Activated CD4-positive, alpha-beta T cell treated with anti-CD3 and anti-CD28 coated beads for 4 hours (primary cell): Measurements from ENCODE around the gene STRN.
"Not testable (repeated sequence)": the region's sequence is repeated elsewhere in the genome, so short reads cannot be mapped to it uniquely, and the experiment has no call there.

ENCODE experiments used
- DNase-seq, 2 donors: peaks; one replicate each; pipeline ENCODE4 v3.0.0-alpha.2; 2020

The STRN gene

DNA sequence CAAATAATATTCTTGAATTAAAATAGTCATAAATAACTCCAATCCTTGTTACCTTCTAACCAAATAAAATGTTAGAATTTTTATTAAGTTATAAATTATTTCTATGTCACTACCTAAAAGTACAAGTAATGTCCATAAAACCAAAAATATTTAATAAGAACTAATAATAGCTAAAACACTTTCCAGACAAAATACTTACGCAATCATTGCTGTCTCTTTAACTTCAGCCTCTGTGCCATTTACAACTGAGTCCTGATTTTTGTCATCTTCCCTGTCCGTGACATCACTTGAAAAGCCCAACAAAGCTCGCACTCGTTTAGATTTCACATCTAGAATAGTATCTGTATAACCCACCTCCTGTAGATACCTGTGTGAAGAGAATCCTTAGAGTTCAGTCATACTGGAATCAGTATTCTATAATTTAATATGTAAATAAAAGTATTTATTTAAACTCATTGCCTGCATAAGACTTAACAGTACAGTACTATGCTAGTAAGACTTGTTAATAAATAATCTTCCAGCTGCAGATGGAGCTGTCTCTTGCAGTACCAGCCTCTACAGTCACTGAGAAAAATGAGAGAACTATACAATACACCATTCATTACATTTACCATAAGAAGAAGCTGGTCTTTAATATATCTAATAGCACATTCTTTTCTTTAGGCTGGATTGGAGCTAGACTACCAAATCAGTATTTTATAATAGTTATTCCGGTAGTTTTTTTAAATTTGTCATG, 63.8 kb downstream of the STRN start:
- DNase-seq = no peak

DNA sequence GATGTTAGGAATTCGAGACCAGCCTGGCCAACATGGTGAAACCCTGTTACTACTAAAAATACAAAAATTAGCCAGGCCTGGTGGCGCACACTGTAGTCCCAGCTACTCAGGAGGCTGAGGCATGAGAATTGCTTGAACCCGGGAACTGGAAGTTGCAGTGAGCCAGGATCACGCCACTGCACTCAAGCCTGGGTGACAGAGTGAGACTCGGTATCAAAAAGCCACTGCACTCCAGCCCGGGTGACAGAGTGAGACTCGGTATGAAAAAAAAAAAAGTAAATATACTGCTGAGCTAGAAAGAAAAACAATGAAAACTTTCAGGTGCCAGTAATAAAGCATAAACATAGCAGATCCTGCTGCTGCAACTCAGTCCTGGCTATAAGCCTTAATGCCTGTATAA, 73.5 kb downstream of the STRN start:
- no peak for DNase-seq

DNA sequence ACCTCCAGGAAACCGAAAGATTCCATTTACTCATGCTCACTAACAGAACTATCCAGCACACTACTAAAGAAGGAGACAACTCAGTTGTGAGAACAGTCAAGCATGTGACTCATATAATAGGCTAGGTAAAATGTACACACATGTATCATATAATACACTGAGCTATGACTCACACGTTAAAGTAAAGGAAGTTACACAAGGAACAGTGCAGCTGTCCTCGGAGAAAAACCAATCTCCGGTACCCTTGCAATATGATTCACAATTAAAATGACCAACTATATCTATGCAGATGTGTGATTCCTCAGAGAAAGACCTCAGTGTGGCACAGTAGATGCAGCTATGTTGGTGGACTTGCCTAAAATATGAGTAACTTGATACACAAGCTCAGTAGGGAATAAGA, 76.5 kb downstream of the STRN start:
- DNase-seq = no peak

DNA sequence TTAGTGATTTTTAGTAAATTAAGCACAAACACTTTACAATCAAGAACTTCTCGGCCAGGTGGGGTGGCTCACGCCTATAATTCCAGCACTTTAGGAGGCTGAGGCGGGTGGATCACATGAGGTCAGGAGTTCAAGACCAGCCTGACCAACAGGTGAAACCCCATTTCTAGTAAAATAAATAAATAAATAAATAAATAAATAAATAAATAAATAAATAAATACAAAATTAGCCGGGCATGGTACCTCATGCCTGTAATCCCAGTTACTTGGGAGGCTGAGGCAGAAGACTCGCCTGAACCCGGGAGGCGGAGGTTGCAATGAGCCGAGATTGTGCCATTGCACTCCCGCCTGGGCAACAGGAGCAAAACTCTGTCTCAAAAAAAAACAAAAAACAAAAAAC, 79.2 kb downstream of the STRN start:
- DNase-seq = not testable (repeated sequence)

DNA sequence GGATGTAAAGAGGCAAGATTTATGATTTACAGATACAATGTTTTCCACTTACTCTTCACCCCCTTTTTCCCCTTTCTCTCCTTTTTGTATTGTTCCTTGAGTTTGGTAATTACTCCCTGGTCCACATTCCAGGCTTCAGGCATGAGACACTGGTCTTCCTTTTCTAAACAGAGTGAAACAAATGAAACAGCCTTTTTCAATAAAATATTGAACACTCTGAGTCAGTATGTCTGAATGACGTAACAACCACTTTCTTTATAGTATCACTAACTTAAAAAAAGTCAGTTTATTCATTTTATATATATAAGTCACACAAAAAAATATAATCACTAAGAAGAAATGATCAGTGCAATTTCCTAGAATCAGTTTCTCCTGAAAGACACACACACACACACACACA, 79.7 kb downstream of the STRN start:
- no peak for DNase-seq

DNA sequence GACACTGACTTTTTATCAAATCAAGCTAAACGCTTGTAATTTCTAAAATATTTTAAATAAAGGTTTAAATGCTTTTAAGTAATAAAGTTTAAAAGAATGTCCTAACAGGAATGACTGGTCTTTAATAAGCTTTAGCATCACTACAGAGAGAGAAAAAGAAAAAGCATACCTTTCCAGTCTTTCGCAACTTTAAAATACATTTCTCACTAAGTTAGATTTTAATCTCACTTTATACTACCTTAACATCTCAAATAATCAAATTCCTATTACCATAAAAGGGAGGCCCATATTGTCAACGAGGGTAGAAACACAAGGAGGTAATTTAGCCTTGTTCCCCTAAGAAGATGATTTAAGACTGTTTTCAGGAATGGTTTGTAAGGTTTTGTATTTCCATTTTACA, 80.7 kb downstream of the STRN start:
- DNase-seq = no peak

DNA sequence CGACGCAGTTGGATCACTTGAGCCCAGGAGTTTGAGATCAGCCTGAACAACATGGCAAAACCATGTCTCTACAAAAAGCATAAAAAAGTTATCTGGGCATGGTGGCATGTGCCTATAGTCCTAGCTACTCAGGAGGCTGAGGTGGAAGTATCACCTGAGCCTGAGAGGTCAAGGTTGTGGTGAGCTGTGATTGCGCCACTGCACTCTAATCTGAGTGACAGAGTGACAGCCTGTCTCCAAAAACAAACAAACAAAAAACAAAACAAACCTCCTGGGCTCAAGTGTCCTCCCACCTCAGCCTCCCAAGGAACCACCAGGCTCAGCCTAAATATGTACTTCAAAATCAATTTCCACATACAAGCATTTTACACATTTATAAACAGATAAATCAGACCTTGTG, 83.8 kb downstream of the STRN start:
- DNase-seq = no peak

DNA sequence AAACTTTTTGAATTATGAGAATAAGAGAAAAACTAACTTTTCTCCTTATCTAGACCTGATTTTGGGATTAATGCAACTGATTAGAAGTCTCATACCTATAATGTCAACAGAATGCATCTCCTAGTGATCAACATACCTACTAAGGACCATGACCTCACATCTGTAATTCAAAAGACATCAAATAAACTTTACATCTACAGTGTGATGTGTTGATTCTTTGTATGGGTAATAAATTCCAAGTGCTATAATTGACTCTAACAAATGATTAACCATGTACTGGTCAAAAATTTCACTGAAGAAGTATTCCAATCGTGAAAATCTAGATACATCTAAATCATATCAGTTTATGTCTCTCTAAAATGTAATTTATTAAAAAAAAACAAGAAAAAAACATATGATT, 84.5 kb downstream of the STRN start:
- DNase-seq = no peak

DNA sequence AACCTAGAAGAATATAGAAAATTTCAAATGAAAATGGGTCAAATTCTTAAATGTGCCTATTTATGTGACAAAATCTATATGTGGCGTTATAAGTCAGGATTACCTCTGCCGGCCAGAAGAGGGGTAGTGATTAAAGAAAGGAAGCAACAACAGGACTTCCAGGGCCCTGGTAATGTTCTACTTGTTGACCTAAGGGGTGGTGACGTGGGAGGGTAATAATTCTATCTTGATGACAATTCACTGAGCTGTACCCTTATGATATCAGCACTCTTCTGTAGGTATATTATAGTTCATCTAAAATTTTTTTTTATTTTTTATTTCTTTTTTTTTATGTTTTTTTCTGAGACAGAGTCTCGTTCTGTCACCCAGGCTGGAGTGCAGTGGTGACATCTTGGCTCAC, 87.9 kb downstream of the STRN start:
- no peak for DNase-seq

DNA sequence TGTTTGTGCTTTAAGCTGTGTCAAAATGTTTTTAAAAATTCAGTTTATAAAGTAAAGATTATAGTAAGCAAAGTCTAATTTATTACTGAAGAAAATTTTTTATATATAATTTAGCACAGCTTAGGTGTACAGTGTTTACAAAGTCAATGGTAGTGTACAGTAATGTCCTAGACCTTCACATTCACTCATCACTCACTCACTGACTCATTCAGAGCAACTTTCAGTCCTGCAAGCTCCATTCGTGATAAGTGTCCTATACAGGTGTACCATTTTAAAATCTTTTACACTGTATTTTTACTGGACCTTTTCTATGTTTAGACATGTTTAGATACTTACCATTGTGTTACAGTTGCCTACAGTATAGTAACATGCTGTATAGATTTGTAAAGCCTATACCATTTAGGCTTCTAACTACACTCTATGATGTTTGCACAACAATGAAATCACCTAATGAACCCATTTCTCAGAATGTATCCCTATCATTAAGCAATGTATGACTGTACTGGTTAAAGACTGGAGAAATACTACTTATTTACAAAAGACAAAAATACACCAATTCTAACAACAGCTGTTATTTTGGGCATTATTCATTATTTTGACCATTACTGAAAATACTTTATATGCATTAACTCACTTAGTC, 95.1 kb downstream of the STRN start:
- DNase-seq = no peak

DNA sequence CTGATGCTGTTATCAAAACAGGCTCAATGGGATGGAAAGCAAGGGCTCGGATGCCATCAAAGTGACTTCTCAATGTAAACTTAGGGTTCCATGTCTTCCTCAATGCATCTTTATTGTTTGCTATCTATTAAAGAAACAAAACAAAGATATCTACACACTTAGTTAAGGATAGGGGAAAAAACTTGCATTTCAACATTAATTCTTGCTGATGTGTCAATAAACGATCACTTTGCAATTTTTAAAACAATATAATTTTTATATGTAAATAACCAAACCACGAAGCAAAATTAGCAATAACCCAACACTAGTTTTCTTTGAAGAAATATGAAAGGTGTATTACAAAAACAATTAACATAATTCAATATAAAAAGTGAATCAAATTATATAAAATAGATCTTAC, 96.7 kb downstream of the STRN start:
- no peak for DNase-seq

DNA sequence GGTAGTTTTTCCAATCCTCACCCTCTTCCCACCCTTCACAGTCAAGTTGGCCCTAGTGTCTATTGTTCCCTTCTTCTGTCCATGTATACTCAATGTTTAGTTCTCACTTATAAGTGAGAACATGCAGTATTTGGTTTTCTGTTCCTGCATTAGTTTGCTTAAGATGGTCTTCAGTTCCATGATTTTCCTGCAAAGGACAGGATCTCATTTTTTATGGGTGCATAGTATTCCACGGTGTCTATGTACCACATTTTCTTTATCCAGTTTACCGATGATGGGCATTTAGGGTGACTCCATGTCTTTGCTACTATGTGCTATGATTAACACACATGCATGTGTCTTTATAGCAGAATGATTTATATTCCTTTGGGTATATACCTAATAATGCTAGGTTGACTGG, 104.4 kb downstream of the STRN start:
- DNase-seq = no peak

DNA sequence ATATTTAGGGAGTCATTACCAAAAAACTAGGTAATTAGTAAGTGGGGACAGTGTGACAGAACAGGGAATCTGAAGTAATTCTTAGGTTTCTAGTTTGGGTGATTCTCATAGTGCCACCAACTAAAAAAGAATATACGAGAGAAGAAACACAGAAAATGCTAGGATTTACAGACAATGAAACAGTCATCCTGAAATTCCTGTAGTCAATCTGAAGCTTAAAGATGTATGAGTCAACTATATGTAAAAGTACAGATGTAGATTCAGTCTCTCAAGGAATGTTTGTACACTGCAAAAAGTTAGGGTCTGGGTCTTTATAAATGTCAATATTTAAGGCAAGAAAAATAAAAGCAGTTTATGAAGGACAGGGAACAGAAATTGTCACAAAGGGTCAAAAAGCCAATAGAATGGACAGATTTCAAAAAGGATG, 107.0 kb downstream of the STRN start:
- no peak for DNase-seq

DNA sequence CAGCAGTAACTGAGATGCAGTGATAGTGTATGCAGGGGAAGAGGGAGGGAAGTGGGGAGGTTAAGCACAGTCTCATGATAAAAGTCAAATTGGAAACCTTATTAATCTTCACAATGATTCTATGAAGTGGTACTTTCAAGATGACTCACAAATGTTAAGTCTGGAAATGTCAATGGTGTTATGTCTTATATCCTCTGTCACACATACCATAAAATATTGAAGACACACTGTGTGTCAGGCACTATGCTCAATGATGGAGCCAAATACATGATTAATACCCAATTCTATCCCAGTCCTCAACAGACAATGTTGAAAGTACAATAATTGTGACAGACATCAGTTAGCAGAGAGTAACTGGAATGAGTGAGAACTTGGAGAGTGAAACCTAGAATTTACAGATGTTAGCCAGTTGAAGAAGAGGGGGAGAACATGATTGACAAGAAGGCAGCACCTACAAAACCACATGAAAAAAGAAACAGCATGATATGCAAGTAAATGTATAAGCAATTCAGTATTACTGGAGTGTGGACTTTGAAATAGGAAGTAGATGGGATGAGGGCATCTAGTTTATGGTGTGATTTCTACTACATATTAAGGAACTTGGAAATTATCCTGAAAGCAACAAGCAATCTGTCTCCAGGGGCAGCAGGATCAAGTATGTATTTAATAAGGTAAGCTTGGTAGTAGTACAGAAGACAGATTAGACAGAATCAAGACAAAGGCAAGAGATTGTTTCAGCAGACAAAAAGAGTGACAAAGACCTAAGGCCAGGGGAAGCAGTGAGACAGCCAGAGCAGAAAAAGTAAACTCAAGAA, 107.6 kb downstream of the STRN start:
- no peak for DNase-seq

DNA sequence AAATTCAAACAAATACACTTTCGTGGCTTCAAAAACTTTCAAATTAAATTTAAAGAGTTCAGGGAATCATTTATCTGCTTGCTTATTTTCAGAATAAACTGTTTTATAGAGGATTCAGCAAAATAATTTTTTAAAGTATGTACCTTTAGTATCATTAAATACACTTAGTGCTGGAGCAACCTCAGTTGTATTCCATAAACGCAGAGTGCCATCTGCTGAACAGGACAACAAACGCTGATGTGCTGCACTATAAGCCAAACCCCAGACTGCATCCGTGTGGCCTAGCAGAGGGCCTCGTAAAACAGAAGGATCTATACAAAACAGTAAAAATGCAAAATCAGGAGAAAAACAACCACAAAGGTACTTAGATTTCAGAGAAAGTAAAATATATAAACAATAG, 108.6 kb downstream of the STRN start:
- no peak for DNase-seq

DNA sequence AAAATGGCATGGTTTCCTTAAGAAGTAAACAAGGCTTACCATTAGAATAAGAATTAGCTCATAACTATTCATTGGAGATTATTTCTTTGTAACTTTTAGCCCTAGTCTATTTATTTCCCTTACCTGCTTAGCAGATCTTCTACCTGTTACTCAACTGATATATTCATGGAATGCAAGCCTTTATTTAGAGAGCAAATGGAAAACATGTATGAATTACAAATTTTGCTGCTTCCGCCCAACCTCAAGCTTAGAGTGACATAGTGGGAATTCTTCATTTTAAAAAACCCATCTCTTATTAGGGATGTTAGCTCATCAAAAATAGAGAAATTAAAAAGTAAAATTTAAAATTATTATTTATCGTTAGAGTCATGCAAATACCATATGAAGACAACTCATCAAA, 110.9 kb downstream of the STRN start:
- no peak for DNase-seq

DNA sequence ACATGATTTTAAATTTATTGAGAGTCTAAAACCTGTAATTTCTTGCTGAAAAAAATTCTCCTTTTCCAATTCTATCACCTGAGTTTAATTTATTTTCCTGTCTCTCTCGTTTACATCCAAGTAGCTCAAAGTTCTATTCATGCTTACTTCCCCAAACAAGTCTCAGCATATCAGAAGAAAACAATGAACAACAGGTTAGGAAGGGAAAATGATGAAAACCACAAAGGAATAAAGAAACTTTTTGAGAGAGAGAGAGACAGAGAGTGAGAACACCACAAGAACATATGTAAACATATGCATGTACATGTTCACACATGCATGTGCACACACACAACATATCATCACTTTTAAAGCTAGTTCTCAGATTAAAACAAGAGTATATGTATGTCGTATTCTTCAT, 112.1 kb downstream of the STRN start:
- no peak for DNase-seq

DNA sequence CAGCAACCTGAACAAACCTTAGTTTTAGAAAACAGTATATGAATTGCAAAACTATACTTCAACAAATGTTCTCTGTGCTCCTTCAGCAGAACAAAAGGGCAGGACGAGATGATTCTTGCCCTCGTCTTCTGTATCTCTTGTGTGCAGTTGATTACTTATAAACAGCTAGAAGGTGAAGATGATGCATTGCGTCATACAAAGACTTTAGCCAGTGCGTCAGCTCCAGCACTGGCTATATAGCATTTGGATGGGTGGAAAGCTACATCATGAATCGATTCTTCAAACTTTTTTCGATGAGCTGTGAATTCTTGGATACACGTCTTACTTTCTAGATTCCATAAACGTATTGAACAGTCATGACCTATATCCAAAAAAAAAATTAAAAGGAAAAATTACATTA, 117.1 kb downstream of the STRN start:
- no peak for DNase-seq

DNA sequence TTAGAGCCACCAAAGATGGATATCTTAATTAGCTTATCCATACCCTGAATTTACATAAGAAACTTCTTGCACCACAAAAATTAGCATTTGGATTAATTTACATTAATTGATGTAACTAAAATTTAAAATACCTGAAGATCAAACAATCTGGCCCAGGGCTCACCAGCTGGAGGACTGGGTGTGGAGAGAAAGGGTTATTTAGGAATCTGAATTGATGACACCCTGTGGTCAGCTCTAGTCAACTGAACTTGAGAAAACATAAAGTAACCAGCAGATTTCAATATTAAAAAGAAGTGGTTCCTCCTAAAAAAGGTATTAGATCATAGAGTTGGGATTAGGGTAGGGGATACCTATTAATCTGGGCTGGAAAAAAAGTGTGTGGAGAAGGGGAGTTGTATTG, 122.5 kb downstream of the STRN start:
- DNase-seq = no peak

DNA sequence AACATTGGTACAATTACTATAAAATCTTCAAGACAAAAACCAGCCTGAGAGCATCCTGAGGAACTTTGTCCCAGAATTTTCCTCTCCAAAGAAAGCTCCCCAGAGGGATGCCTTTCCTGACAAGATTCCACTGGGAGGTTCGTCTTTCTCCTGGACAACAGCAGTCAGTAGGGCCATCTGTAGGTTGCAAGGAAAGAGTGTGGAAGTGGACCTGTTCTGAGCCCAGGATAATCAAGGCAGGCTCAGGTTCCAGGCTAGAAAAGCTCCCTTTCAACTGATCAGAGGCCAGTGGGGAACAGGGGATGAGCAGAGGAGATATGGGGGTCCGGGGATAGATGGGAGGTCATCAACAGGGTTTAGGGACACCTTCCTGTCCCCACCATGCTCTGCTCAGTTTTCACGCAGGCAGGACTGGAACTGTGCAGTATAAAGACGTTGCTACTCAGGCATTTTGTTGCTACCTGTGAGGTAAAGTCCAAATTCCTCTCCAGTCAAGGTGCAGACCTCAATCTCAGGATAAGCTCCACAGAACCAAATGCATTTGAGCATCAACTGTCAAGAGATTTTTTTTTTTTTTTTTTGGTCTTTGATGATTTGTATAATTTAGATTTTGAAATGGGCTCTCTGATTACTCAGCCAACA, 126.2 kb downstream of the STRN start:
- DNase-seq = no peak

DNA sequence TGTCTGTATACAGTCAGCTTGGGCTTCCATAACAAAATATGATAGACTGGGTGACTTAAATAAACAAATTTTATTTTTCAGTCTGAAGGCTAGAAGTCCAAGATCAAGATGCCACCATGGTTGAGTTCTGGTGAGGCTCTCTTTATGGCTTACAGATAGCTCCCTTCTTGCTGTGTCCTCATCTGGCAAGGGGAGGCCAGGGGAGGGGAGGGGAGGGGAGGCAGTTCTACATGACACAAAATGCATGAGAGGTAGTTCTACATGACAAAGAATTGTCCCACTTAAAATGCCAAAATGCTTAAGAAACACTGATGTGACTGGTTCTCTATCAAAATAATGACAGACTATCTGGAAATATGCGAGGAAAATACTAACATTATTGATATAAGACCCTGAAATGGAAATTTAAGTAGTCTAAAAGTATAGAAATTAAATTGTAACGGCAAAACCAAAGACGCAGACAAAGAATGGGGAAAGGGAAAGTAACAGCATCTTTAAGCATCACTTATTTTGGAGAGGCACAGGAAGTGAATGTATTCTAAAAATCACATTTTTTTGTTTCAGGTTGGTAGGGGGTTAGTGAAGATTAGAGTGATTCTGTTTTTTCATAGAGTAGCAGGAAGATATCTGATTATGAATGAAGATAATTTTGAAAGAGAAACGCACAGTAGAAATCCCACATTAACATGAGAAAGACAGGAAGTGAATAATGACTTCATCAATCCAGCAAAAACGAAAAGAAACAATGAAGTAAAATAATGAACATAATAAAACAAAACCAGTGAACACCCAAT, 131.4 kb downstream of the STRN start:
- no peak for DNase-seq

DNA sequence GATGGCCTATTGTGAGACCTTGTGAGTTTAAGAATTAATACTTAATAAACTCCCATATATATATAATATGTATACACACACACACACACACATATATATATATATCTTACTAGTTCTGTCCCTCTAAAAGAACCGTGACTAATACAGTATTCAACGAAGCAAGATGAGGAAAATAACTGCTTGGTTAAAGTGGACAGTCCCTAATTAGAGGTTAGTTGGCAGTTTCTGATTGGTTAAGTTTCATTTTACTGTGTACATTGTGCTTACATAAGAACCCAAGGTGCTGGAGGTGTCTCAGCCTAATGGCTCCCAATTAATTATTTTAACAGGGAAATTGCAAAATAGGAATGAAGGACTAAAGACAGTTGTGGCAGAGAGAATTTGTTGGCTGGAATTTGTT, 132.1 kb downstream of the STRN start:
- no peak for DNase-seq

DNA sequence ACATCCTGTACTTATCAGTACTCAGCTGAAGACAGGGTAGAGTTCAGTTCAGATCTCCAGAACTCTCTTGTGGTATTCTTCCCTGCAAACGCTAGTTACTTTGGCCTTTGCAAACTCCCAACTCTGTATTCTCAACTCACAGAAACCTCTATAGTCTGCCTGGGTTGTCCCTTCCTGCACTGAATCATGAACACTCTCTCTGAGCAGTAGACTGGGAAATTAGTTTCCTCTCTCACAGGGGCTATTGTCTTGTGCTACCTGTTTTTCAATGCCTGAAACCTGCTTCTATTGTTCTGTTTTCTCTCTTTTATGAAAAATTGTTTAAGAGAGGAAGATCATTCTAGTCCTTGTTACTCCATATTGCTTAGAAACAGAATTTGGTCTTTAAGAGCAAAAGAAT, 135.2 kb downstream of the STRN start:
- no peak for DNase-seq
